HG03558 (cell line): ENCODE measurements around the gene MDN1.

Experiments
- ATAC-seq: cut with Tn5 transposase; IDR thresholded peaks from one replicate; pipeline ENCODE4 v1.9.1; 2021; ENCODE audit warnings: moderate number of reproducible peaks; ENCODE audit not compliant: unreplicated experiment; ENCODE audit errors: extremely low read depth

The MDN1 gene

DNA sequence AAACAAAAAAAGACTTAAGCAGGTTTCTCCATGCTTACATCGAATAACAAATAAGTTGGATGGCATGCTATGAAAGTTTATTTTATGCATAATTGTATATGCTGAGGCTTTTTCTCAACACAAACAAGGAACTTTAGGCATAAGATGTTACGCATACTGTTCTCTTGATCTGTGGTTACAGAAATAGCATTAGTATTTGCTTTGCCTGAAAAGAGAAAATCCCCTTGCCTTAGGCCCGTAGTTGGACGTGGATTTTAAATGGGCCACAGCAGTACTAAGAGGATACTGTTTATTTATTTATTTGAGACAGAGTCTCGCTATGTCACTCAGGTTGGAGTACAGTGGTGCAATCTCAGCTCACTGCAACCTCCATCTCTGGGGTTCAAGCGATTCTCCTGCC, 200.0 kb downstream of the MDN1 start:
- ATAC-seq, result no peak

GRCh38 chr6:89618026-89618425, 201.6 kb downstream of the MDN1 start:
- ATAC-seq, result no peak

GRCh38 chr6:89616531-89616930, 203.1 kb downstream of the MDN1 start:
- ATAC-seq, result no peak

GRCh38 chr6:89615882-89616281, 203.7 kb downstream of the MDN1 start:
- no peak for ATAC-seq

DNA sequence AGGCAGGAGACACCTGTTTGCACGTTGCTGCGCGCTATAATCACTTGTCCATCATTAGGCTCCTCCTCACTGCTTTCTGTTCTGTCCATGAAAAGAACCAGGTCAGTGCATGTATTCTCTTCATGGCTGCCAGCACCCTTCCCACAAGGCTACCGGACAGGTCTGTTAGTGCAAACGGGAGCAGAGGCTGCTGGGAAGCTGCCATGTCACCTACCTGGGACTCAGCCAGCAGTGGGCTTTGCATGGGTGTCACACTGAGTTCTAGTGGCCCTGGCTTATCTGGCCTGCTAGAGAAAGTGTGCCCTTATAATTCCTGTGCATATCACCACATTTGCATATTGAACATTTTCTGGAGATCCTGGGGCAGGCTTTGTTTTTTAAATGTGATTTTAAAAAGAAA, 205.8 kb downstream of the MDN1 start:
- no peak for ATAC-seq

DNA sequence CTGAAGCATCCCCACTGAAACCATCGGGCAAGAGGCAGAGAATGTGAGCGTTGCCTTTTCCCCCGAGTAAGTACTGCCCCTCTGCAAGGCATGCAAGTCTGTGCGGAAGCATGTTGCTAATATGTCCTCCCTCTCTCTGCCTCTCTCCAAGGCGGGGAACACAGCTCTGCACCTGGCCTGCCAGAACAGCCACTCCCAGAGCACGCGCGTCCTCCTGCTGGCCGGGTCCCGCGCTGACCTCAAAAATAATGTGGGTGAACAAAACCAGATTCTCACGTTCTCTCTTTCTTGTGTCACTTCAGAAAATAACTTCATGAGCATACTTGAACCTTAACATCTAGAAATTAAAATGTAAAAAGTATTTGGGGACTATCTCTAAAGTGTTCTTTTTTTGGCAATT, 207.5 kb downstream of the MDN1 start:
- no peak for ATAC-seq

- no peak for ATAC-seq
Observed at GRCh38 chr6:89611666-89612065, 207.9 kb downstream of the MDN1 start.

GRCh38 chr6:89610149-89610642, 209.4 kb downstream of the MDN1 start:
- no peak for ATAC-seq

DNA sequence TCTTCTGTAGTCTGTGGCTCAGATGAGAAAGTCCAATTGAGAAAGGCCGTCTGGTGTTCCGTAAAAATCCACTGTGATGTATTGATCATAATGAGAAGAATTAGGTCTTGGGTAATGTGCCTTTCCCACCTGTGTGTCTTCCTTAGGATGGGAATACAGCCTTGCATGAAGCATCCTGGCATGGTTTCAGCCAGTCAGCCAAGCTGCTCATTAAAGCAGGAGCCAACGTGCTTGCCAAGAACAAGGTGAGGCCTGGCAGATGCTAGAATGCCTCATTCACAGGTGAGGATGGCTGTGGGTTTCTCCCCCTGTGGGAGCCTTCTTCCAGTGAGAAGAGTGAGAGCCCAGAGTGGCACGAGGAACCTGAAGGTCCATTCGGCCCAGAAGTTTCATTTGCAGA, 213.7 kb downstream of the MDN1 start:
- no peak for ATAC-seq

DNA sequence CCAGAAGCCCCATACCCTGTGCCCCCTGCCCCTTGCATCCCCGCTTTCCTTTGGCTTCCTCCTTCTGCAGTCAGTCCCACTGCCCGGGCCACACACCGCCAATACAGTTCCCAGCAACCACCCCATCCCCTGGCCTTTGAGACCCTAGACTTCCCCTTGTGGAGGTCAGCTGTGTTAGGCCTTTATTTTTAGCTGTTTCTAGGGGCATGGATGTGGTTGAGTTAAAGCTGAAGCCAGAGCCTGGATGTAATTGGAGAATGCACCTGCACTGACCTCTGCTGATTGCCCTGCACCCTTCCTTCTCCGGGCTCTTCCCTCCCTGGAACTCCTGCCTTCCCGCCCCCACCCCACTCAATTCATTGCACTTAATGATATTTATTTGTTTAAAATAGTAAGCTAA, 214.9 kb downstream of the MDN1 start:
- ATAC-seq, result no peak

GRCh38 chr6:89602166-89602565, 217.4 kb downstream of the MDN1 start:
- no peak for ATAC-seq

DNA sequence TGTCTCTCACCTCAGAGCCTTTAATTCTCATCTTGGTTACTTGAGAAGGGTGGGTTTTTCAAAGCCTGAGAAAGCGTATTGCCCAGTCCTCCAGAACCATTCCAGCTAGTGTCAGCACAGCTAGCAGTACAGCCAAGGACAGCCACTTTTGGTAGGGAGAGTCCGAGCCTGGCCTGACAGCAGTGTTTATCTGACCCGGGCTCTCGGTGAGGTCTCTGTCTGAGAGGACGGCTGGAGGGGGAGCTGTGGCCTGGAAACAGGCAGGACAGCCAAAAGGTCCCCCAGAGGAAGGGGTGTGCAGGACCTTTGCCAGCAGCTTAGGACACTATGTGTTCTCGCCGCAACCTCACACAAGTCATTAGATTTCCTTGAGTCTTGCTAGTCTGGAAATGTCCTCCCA, 219.9 kb downstream of the MDN1 start:
- ATAC-seq, result no peak

DNA sequence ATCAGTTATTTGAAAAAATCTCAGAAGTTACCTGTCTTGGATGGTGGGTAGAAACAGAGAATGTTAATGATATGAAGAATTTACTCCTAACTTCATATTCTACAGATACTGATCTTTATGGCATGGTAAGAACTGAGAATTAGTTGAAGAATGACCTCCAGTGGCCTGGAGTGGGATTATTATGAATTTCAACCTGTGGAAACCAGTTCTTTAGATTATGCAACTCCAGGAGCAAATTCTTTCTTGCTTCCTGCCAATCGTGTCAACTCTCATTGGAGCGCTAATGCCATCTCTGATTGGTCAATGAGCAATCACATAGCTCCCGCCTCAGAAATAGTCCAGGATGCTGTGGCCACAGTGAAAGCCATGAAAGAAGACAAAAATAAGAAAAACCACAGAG, 221.6 kb downstream of the MDN1 start:
- no peak for ATAC-seq

GRCh38 chr6:89597372-89597771, 222.2 kb downstream of the MDN1 start:
- no peak for ATAC-seq

DNA sequence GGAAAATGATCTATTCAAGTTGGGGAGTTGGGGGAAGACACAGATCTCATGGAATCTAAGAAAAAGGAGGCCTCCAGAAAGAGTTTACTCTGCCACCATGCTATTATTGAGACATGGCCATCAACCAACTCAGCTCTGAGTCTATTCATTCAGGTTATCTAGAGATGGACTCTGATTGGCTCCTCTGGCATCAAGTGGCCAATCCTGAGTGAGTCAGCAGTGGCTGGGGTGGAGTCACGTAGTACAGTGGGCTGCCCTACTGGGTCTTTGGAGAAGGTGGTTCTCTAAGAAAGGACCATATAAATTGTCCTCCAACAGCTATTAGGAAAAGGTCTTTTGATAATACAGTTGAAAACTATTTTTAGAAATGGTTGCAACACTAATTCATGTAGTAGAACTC, 223.1 kb downstream of the MDN1 start:
- ATAC-seq, result no peak

- ATAC-seq, result peak; percentile 75
Observed at GRCh38 chr6:89596056-89596455, 223.5 kb downstream of the MDN1 start.
